ENCODE results near the gene TRRAP.

Gene TRRAP

DNA sequence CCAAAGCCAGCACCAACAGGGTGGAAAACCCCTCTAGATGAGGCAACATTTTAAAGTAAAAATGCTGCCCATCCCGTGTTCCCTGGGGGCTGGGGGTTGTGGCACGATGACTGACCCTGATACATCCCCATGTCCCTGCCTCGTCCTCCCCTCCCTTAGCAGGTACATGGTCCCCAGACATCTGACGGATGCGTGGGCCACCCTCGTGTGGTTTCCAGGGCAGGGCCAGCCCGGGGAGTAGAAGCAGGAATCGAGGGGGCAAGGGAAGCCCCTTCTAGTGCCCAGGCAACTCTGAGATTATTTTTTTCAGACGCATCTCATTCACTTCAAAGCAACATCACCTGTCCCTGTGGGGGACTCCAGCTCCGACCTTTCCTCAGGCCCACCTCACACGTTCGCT, 12.0 kb upstream of the TRRAP start:
- Histone ChIP-seq H3K27ac (ENCODE audit: insufficient read depth in 1 of 2, low read depth in 1 of 2, low read length in 2 of 2, poor library complexity in 1 of 2, severe bottlenecking in 2 of 2) (no peak overlapping the region), H3K9me3 (ENCODE audit: control extremely low read depth in 1 of 5, control insufficient read depth in 4 of 5, insufficient read depth in 2 of 5, low read depth in 1 of 5, low read length in 4 of 5) (no peaks in the 10 kb centered on the region), H3K36me3 (ENCODE audit: control insufficient read depth in 4 of 4, insufficient read depth in 4 of 4, low read length in 3 of 4) (no peaks in the 10 kb centered on the region), H3K27me3 (replicated peaks in 2 of 5; ENCODE audit: control insufficient read depth in 4 of 5, insufficient read depth in 5 of 5, low read length in 4 of 5) (peaks cover 0 to 23% (median 12%) of the 10 kb centered on the region in 5 experiments), H3K4me1 (ENCODE audit: control extremely low read depth in 1 of 4, control insufficient read depth in 4 of 4, insufficient read depth in 4 of 4, low read length in 3 of 4) (peaks cover 0 to 17% (median 13%) of the 10 kb centered on the region in 4 experiments), H3K4me3 (ENCODE audit: control insufficient read depth in 1 of 7, extremely low read depth in 1 of 7, insufficient read depth in 4 of 7, low read depth in 2 of 7, low read length in 6 of 7) (no peak overlapping the region)
- POLR2A ChIA-PET: no interaction called here
- 99% methylated on average over 10 of the region's 12 CpGs for WGBS (ENCODE audit: insufficient coverage)
- DNase-seq: no peak
- CTCF ChIA-PET: no interaction called here

DNA sequence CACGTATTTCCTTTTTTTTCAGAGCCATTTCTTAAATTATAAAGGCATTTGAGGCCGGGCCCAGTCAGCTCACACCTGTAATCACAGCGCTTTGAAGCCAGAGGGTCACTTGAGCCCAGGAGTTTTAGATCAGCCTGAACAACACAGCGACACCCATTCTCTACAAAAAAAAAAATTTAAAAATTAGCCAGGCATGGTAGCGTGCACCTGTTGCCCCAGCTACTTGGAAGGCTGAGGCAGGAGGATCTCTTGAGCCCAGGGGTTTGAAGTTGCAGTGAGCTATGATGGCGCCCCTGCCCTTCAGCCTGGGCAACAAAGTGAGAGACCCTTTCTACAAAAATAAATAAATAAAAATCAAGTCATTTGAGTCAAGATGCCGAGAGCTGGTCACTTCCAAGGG, 11.6 kb upstream of the TRRAP start:
- CTCF ChIA-PET: interaction anchor here (0.6 kb wide), 1 partner anchor 587 kb away, joined by 3 read pairs; no protein-coding TSS in a partner anchor
- POLR2A ChIA-PET: interaction anchor here (0.6 to 0.7 kb wide), 2 partner anchors 22 to 744 kb away, joined by 3 to 7 read pairs; no protein-coding TSS in a partner anchor
- H3K9me3 ChIP-seq (ENCODE audit: control extremely low read depth in 1 of 5, control insufficient read depth in 4 of 5, insufficient read depth in 2 of 5, low read depth in 1 of 5, low read length in 4 of 5): no peaks in the 10 kb centered on the region
- H3K36me3 ChIP-seq (ENCODE audit: control insufficient read depth in 4 of 4, insufficient read depth in 4 of 4, low read length in 3 of 4): no peaks in the 10 kb centered on the region
- peaks cover 0 to 17% (median 13%) of the 10 kb centered on the region in 4 experiments for H3K4me1 ChIP-seq (ENCODE audit: control extremely low read depth in 1 of 4, control insufficient read depth in 4 of 4, insufficient read depth in 4 of 4, low read length in 3 of 4)
- 100% methylated on average over 3 of the region's 7 CpGs for WGBS (ENCODE audit: insufficient coverage)
- no peak overlapping the region for H3K27ac ChIP-seq (ENCODE audit: insufficient read depth in 1 of 2, low read depth in 1 of 2, low read length in 2 of 2, poor library complexity in 1 of 2, severe bottlenecking in 2 of 2)
- DNase-seq: no peak
- peaks cover 0 to 23% (median 12%) of the 10 kb centered on the region in 5 experiments for H3K27me3 ChIP-seq (replicated peaks in 2 of 5; ENCODE audit: control insufficient read depth in 4 of 5, insufficient read depth in 5 of 5, low read length in 4 of 5)
- no peak overlapping the region for H3K4me3 ChIP-seq (ENCODE audit: control insufficient read depth in 1 of 7, extremely low read depth in 1 of 7, insufficient read depth in 4 of 7, low read depth in 2 of 7, low read length in 6 of 7)

DNA sequence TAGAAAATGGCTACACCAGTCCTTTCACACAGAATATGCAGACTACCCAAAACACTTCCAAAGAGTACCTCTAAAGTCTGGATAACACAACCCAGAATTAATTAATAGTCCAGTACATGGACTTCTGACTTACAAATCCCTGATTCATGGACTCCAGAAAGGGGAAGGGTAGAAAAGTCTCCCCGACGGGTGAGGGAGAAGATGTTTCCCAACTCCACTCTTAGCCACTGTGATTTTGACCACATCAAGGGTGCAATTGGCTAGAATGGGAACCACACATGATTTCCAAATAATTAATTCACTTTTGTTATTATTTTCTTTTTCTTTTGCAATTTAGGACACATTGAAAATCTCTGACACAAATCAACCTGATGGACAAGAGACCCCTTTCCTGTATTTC, 9.9 kb upstream of the TRRAP start:
- no peaks in the 10 kb centered on the region for H3K9me3 ChIP-seq (ENCODE audit: control extremely low read depth in 1 of 5, control insufficient read depth in 4 of 5, insufficient read depth in 2 of 5, low read depth in 1 of 5, low read length in 4 of 5)
- WGBS (ENCODE audit: insufficient coverage): 80% methylated on average over 1 of the region's 2 CpGs
- H3K27me3 ChIP-seq (replicated peaks in 2 of 5; ENCODE audit: control insufficient read depth in 4 of 5, insufficient read depth in 5 of 5, low read length in 4 of 5): peaks cover 0 to 23% (median 12%) of the 10 kb centered on the region in 5 experiments
- H3K4me3 ChIP-seq (ENCODE audit: control insufficient read depth in 1 of 7, extremely low read depth in 1 of 7, insufficient read depth in 4 of 7, low read depth in 2 of 7, low read length in 6 of 7): no peak overlapping the region
- H3K27ac ChIP-seq (ENCODE audit: insufficient read depth in 1 of 2, low read depth in 1 of 2, low read length in 2 of 2, poor library complexity in 1 of 2, severe bottlenecking in 2 of 2): no peak overlapping the region
- ChIA-PET CTCF (no interaction called here), POLR2A (no interaction called here)
- H3K36me3 ChIP-seq (ENCODE audit: control insufficient read depth in 4 of 4, insufficient read depth in 4 of 4, low read length in 3 of 4): no peaks in the 10 kb centered on the region
- H3K4me1 ChIP-seq (ENCODE audit: control extremely low read depth in 1 of 4, control insufficient read depth in 4 of 4, insufficient read depth in 4 of 4, low read length in 3 of 4): peaks cover 0 to 17% (median 13%) of the 10 kb centered on the region in 4 experiments
- no peak for DNase-seq

DNA sequence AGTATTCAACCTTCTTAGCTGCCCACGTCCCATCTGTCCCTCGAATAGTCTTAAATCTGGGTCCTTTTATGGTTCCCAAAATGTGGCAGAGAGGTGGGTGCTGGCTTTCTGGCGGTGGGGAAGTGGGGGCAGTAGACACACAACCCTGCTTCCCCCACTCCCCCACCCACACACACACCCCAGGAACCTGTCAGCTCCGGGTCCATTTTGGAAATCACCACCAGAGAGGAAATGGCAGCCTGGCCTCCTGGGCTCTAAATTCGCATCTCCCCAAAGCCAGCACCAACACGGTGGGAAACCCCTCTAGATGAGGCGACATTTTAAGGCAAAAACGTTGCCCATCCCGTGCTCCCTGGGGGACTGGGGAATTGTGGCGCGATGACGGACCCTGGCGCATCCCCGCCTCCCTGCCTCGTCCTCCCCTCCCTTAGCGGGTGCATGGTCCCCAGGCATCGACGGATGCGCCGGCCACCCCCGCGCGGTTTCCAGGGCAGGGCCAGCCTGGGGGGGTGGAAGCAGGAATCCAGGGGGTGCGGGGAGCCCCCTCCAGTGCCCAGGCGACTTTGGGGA, 9.2 kb upstream of the TRRAP start:
- peaks cover 0 to 23% (median 12%) of the 10 kb centered on the region in 5 experiments for H3K27me3 ChIP-seq (replicated peaks in 2 of 5; ENCODE audit: control insufficient read depth in 4 of 5, insufficient read depth in 5 of 5, low read length in 4 of 5)
- no peaks in the 10 kb centered on the region for H3K36me3 ChIP-seq (ENCODE audit: control insufficient read depth in 4 of 4, insufficient read depth in 4 of 4, low read length in 3 of 4)
- CTCF ChIA-PET: no interaction called here
- H3K4me1 ChIP-seq (ENCODE audit: control extremely low read depth in 1 of 4, control insufficient read depth in 4 of 4, insufficient read depth in 4 of 4, low read length in 3 of 4): peaks cover 0 to 17% (median 13%) of the 10 kb centered on the region in 4 experiments
- POLR2A ChIA-PET: interaction anchor here (0.6 kb wide), 1 partner anchor 11 kb away, joined by 4 read pairs; no protein-coding TSS in a partner anchor
- peak overlapping the region in 4 of 7 experiments; percentile 57 to 77 (median 63) for H3K4me3 ChIP-seq (ENCODE audit: control insufficient read depth in 1 of 7, extremely low read depth in 1 of 7, insufficient read depth in 4 of 7, low read depth in 2 of 7, low read length in 6 of 7)
- no peak overlapping the region for H3K27ac ChIP-seq (ENCODE audit: insufficient read depth in 1 of 2, low read depth in 1 of 2, low read length in 2 of 2, poor library complexity in 1 of 2, severe bottlenecking in 2 of 2)
- no peaks in the 10 kb centered on the region for H3K9me3 ChIP-seq (ENCODE audit: control extremely low read depth in 1 of 5, control insufficient read depth in 4 of 5, insufficient read depth in 2 of 5, low read depth in 1 of 5, low read length in 4 of 5)
- peak in 2 of 3 donors; percentile 7 to 19 for DNase-seq
- 11% methylated on average over 12 of the region's 25 CpGs for WGBS (ENCODE audit: insufficient coverage)

DNA sequence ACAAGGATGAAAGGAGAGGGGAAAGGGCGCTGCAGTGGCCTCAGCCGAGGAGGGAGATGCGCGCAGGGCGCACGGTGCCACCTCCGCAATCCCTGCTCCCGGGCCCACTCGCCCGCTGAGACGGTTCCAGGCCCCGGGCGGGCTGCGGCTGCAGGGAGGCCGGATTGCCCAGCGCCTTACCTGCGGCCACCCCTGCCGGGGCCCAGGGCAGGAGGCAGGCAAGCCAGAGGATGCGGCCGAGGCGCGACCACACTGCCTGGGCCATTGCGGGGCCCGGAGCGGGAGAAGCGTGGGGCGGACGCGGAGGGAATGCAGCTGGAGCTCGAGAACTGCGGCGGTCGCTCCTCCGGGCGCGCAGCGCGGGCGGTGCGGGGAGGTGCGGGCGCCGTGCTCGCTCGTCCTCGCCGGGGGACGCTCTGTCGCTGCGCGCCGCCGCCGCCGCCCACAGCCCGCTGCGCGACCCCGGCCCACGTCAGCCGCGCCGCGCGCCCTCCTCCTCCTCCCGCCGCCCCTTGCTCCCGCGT, 8.7 kb upstream of the TRRAP start, which contains the start of gene TMEM130:
Gene TMEM130, minus strand, starts transcription at position 418 of the 524 bp plus-strand sequence. Its CDS starts 153 bp downstream, at position 265.
- POLR2A ChIA-PET: interaction anchor here (0.6 kb wide), 1 partner anchor 11 kb away, joined by 4 read pairs; no protein-coding TSS in a partner anchor
- under 1% methylated on average over 67 of the region's 69 CpGs for WGBS (ENCODE audit: insufficient coverage)
- H3K36me3 ChIP-seq (ENCODE audit: control insufficient read depth in 4 of 4, insufficient read depth in 4 of 4, low read length in 3 of 4): no peaks in the 10 kb centered on the region

DNA sequence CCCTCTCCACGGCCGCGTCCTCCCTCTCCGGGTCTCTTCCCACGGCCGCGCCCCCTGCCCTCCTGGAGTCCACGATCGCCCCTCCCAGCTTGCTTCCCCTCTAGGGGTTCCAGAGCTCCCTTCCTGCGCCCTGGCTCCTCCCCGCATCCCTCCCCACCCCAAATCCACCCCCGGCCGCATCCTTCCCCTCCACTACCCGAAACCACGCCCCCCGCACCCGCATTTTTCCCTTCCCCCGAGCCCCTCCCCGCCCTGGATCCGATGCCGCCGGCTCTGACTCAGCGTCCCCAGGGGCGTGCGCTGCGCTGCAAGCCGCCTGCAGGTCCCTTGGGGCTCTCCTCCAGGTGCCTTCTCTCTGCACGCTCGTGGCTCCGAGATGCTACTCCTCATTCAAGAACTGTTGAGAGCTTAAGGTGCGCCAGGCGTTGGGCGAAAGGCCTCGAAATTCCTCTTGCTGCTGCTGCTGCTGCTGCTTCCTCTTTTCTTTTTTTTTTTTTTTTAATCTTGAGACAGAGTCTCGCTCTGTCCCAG, 8.1 kb upstream of the TRRAP start:
- Histone ChIP-seq H3K27ac (ENCODE audit: insufficient read depth in 1 of 2, low read depth in 1 of 2, low read length in 2 of 2, poor library complexity in 1 of 2, severe bottlenecking in 2 of 2) (no peak overlapping the region), H3K27me3 (replicated peaks in 2 of 5; ENCODE audit: control insufficient read depth in 4 of 5, insufficient read depth in 5 of 5, low read length in 4 of 5) (peaks cover 0 to 23% (median 12%) of the 10 kb centered on the region in 5 experiments), H3K9me3 (ENCODE audit: control extremely low read depth in 1 of 5, control insufficient read depth in 4 of 5, insufficient read depth in 2 of 5, low read depth in 1 of 5, low read length in 4 of 5) (no peaks in the 10 kb centered on the region), H3K36me3 (ENCODE audit: control insufficient read depth in 4 of 4, insufficient read depth in 4 of 4, low read length in 3 of 4) (no peaks in the 10 kb centered on the region), H3K4me1 (ENCODE audit: control extremely low read depth in 1 of 4, control insufficient read depth in 4 of 4, insufficient read depth in 4 of 4, low read length in 3 of 4) (peaks cover 0 to 17% (median 13%) of the 10 kb centered on the region in 4 experiments), H3K4me3 (ENCODE audit: control insufficient read depth in 1 of 7, extremely low read depth in 1 of 7, insufficient read depth in 4 of 7, low read depth in 2 of 7, low read length in 6 of 7) (peak overlapping the region; percentile 34 to 77 (median 57))
- under 1% methylated on average over 25 of the region's 35 CpGs for WGBS (ENCODE audit: insufficient coverage)
- CTCF ChIA-PET: interaction anchor here (1.6 kb wide), 1 partner anchor 29 kb away, joined by 6 read pairs; no protein-coding TSS in a partner anchor
- POLR2A ChIA-PET: no interaction called here
- DNase-seq: peak; percentile 69 to 89 (median 84)

More for the DNA sequence above, 8.7 kb upstream of the TRRAP start, which contains the start of gene TMEM130:
- Histone ChIP-seq H3K27ac (ENCODE audit: insufficient read depth in 1 of 2, low read depth in 1 of 2, low read length in 2 of 2, poor library complexity in 1 of 2, severe bottlenecking in 2 of 2) (no peak within 1 kb of the TSS), H3K27me3 (replicated peaks in 2 of 5; ENCODE audit: control insufficient read depth in 4 of 5, insufficient read depth in 5 of 5, low read length in 4 of 5) (peaks cover 0 to 23% (median 12%) of the 10 kb centered on the region in 5 experiments), H3K4me3 (ENCODE audit: control insufficient read depth in 1 of 7, extremely low read depth in 1 of 7, insufficient read depth in 4 of 7, low read depth in 2 of 7, low read length in 6 of 7) (peak within 1 kb of the TSS; percentile 34 to 77 (median 57)), H3K4me1 (ENCODE audit: control extremely low read depth in 1 of 4, control insufficient read depth in 4 of 4, insufficient read depth in 4 of 4, low read length in 3 of 4) (peaks cover 0 to 17% (median 13%) of the 10 kb centered on the region in 4 experiments), H3K9me3 (ENCODE audit: control extremely low read depth in 1 of 5, control insufficient read depth in 4 of 5, insufficient read depth in 2 of 5, low read depth in 1 of 5, low read length in 4 of 5) (no peaks in the 10 kb centered on the region)
- peak in 2 of 3 donors; percentile 22 to 50 for DNase-seq
- CTCF ChIA-PET: no interaction called here
